Globus pallidus (tissue), 1 donor: ENCODE data around the gene CAMK2D.
"Not testable (repeated sequence)": the region's sequence is repeated elsewhere in the genome, so short reads cannot be mapped to it uniquely, and the experiment has no call there.

Experiments used
- DNase-seq: peaks from one replicate; pipeline ENCODE4 v3.0.0-alpha.2; 2015; ENCODE audit warnings: low spot score

CAMK2D gene

DNA sequence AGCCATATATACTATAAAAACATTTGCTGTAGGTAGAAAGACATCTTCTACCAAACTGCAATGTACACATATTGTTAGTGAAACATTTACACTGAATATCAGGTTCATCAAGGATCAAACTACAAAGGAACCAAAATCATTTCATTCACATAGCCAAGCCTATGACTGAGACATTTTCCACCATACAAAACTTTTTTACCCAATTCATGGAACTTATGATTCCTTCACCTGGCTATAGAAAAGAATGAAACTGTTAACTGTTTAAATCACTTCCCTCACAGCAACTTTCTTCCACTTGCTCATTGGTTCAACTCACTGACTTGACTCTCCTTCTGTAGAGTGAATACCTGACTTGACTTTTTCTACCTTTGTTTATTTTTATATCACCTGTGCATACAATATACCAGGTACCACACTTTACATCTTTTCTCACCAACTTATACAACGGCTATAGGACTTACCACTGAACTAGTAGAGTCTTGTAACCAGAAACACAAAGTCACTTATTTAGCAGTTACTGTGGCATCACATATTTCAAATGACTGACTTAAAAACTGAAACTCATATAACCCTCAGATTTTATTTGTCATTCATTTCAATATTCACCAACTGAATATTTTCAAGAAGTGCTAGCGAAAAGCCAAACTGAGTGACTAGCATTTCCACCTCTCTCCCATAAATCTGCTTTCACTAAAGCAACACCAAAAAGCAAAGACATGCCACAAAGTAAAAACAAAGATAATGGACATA is 30.9 kb downstream of the CAMK2D start:
- no peak for DNase-seq

- DNase-seq = no peak
These were observed 33.7 kb downstream of the CAMK2D start for GRCh38 chr4:113727802-113728201.

DNA sequence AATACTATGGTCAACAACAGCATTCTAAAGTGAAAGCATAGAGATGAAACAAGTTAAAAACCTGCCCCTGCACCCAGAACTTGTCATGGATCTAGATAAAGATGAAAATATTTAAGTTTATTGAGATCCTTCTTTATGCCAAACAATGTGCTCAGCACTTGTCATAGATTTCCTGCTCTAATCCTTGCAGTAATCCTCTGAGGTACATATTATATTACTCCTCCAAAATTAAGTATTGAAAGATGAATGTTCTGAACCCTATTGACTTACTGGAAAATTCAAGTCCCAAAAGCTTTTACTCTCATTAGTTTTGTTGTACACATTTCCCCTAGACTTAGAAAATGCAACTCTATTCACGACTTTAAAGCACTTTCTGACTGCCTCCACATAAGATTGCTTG is 35.6 kb downstream of the CAMK2D start:
- DNase-seq = no peak

GRCh38 chr4:113718252-113718651 is 43.3 kb downstream of the CAMK2D start:
- no peak for DNase-seq

DNA sequence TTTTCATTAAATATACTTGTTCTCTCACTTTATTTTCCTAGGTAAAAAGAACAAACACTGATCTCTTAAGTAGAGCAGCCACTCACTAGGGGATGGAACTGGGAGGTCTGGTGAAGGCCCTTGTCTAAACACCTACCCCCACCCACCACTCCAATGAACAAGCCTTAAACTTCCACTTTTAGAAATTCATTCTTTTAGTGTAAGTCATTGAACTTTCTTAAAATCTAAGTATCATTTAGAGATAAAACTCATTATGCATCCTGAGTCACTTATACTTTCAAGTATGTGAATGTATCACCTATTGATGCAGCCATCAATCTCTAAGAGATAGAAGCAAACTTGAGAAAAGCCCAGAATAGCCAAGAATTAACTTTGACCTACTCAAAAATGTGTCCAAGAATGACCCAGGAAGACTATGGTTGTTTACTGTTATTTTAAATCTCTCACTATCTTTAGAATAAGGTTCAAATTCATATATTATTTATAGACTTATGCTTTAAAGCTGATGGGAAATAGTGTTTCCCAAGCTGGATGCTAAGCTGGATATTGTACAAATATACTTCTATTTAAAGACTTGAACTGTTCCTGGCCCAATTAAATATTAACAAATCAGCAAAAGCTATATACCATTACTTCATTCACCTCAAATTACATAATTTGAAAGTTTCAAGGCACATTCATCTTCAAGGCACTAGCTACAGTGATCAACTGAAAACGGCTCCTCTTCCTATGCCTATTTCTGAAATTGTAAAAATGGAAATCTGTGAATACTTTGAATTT is 49.5 kb downstream of the CAMK2D start:
- DNase-seq = no peak

DNA sequence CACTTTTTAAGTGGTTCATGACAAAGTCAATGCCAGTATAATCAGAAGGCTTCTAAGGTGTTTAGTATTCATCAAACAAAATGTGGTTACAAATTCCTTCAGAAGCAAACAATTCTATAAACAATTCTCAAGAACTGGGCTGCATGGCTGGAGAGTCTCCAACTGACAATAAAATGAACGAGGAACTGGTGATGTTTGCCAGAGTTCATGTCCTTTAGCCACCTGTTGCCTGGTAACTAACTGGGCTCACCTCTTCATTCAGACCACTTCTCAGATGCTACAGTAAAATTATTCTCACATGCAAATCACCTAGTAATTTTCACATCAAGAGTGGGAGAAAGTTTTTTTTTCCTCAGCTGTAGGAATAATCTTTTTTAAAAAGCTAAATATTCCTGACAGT is 53.3 kb downstream of the CAMK2D start:
- no peak for DNase-seq

DNA sequence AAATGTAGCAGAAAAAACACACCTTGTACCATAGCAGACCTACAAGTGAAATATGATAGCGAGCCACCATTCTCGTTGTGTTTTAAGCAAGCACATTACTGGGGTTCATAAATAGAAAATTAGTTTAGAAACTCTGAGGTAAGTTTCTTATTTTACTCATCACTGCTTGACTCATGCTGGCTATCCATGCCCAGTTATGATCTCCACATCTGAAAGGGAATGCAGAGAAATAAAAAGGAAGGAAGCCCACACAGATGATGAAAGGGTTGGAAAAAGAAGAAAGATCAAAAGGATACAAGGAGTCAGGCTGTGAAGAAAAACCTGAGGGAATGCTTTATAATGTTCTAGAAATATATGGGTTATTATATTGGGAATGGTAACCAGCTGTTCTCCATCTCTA is 54.5 kb downstream of the CAMK2D start:
- DNase-seq = no peak

- not testable (repeated sequence) for DNase-seq
These were observed 56.4 kb downstream of the CAMK2D start for GRCh38 chr4:113705097-113705496.

- DNase-seq = not testable (repeated sequence)
These were observed 58.9 kb downstream of the CAMK2D start for GRCh38 chr4:113702596-113702995.

DNA sequence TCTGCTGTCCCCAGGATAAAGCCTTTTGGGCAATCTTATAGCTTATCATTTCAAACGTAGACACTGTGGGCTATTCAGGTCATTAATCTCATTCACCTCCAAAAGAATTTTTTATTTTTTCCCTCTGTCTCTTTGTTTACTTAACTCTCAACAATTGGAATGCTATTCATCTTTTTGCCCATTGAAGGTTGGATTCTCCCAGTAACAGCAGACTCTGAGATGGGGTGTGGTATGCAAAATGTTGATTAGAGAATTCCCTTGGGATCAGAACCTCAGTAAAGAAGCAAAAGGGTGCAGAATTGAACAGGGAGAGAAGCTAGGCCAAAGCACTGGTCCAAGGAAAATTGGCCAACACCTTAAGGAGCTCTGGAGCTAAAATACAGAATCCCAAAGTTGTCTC is 60.4 kb downstream of the CAMK2D start:
- no peak for DNase-seq

GRCh38 chr4:113700602-113701150 is 60.9 kb downstream of the CAMK2D start:
- no peak for DNase-seq

DNA sequence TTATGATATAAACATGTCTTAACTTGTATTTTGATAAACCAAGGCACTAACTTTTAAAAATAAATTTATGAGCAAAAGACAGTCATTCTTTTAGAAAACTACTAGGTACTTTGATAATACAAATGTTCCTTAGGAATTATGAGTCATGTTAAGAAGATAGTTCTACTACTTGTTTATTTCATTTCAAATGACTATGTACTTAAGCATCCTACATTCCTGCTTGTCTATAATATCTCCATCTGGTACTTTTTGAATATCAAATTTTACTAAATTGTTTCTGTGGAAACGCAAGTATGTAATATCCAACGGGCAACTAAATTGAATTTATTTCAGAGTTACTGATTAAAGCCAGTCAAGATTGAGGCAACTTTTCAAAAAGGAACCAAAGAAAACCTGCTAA is 61.8 kb downstream of the CAMK2D start:
- DNase-seq = no peak

DNA sequence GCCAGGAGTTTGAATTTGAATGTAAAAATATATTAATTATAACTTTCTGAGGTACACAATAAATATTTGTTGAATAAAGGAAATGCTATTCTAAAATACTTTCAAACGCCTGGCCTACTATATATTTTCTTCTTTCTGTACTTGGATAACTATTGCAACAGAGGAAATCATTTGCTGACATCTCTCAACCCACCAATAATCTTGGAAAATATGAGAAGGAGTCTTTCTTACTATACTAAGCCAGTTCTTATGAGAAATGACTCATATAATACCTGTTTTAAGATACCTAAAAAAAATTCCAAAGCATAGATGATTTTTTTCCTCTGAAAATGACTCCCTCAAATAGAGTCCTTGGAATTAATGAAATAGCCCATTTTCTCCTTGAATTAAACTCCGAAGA is 64.1 kb downstream of the CAMK2D start:
- DNase-seq = no peak

GRCh38 chr4:113695328-113696169 is 66.0 kb downstream of the CAMK2D start:
- DNase-seq = no peak

DNA sequence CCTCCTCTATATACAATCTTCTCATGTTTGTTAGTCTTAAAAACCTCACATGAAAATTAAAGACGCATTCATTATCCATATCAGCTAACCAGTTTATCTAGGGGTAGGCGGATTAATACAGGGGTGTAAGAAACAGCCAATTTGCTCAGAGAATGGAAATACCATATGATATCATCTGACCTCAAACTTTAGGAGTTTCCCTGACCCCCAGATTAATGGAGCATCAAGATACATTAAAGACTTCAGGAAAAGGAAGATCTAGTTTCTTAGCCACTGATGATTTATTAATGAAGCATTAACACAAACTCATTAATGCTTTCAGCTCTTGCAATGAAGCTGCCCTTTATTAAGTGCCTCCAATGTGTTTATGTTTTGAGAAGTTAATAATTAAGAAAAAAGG is 67.5 kb downstream of the CAMK2D start:
- no peak for DNase-seq

- no peak for DNase-seq
These were observed 68.6 kb downstream of the CAMK2D start for GRCh38 chr4:113692809-113693411.

DNA sequence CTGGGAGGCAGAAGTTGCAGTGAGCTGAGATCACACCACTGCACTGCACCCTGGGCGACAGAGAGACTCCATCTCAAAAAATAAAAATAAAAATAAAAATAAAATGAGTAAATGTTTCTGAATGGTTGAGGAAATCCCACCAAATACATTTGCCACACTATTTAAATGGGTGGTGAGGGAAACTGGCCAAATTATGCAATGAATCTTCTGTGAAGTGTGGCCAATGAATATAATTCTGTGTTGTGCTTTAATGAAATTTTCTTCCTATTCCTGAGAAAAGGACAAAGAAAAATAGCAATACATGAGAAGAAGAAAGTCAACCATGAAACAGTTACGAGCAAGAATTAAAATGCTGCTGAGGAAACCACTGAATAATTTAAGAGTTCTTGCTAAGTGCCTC is 69.9 kb downstream of the CAMK2D start:
- no peak for DNase-seq

DNA sequence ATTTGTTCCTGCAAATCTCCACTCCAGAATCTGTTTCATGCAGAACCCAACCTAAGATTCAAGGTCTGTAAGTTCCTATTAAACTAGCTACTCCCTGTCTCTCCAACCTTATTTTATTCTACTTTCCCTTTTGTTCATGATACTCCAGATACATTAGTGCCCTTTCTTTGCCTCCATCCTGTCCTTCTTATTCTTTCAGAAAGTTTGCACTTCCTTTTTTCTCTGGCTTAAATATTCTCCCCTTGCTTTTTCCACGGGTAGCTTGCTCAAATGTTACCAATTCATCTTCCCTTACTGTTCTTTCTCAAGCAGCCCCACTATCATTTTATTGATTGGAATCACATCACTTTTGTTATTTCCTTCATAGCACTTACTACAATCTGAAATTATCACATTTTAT is 72.1 kb downstream of the CAMK2D start:
- DNase-seq = no peak

DNA sequence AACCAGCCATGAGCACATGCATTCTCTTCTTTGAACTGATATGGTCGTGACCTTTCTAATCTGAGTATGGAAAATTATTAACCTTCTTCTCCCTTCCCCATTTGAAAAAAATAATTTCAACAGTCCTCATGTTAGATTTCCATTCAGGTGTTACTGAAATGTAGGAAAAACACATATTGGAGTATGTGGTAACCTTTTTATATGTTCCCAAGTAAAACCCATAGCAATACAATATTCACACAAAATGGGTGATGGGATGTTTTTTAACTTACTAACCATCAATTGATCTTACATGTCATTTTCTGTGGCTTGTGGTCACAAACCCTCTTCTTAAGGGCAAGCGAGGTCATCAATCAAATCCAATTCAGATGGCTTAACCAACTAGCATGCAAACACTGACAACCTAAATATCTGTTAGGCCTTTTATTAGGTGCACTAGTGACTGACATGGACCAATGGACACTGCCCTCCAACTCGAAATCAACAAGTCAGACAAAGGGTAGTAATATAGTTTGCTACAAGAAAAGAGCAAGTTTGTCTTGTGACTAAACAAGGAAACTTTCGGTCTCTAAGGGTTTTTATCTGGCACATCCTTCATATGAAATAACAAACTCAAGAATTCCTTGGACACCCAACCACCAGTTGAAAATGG is 74.3 kb downstream of the CAMK2D start:
- DNase-seq = no peak

DNA sequence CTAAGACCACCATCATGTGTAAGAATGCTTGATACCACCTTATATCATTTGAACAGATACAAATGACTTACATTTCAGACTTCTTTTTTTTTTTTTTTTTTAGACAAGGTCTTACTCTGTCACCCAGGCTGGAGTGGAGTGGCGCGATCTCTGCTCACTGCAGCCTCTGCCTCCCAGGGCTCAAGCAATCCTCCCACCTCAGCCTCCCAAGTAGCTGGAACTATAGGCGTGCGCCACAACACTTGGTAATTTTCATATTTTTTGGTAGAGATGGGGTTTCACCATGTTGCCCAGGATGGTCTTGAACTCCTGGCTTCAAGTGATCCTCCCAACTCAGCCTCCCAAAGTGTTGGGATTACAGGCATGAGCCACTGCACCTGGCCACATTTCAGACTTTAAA is 76.4 kb downstream of the CAMK2D start:
- DNase-seq = not testable (repeated sequence)

GRCh38 chr4:113684534-113685091 is 76.9 kb downstream of the CAMK2D start:
- DNase-seq = peak; percentile 58
